ENCODE results near the gene ZZZ3. TPM values are rescaled to one million over a fixed set of nuclear protein-coding genes. Genes with fewer than 3 reads are reported as not detected.

ZZZ3 gene
- total and polyA plus RNA-seq, 8 donors, result 36.3 to 65.3 (median 58.9) TPM

GRCh38 chr1:77659879-77660593 lies 22.4 kb downstream of the ZZZ3 start:
- ATAC-seq, result no peak
- no peak for DNase-seq
- Histone ChIP-seq H3K36me3 (no peaks in the 10 kb centered on the region), H3K4me3 (no peak overlapping the region), H3K27ac (no peak overlapping the region), H3K4me1 (no peaks in the 10 kb centered on the region), H3K27me3 (no peaks in the 10 kb centered on the region), H3K9me3 (no peaks in the 10 kb centered on the region)
- intact Hi-C loops (cut with DNase I), result no loop called here
- TF ChIP-seq CTCF (IDR thresholded peaks at IDR 0.05), result no peak

GRCh38 chr1:77658271-77658670 lies 24.2 kb downstream of the ZZZ3 start:
- TF ChIP-seq CTCF (IDR thresholded peaks at IDR 0.05), result no peak
- no peak for DNase-seq
- Histone ChIP-seq H3K4me3 (no peak overlapping the region), H3K27me3 (no peaks in the 10 kb centered on the region), H3K27ac (no peak overlapping the region), H3K36me3 (no peaks in the 10 kb centered on the region), H3K9me3 (no peaks in the 10 kb centered on the region), H3K4me1 (no peaks in the 10 kb centered on the region)
- intact Hi-C loops (cut with DNase I), result no loop called here
- ATAC-seq, result no peak

- ATAC-seq (no peak), DNase-seq (no peak)
- no peak for TF ChIP-seq CTCF (IDR thresholded peaks at IDR 0.05)
- Histone ChIP-seq H3K4me1 (no peaks in the 10 kb centered on the region), H3K27ac (no peak overlapping the region), H3K4me3 (no peak overlapping the region), H3K27me3 (no peaks in the 10 kb centered on the region), H3K9me3 (peaks cover 0 to 9% of the 10 kb centered on the region in 2 donors), H3K36me3 (peaks cover 0 to 5% of the 10 kb centered on the region in 2 donors)
- intact Hi-C loops (cut with DNase I), result no loop called here
Measured at GRCh38 chr1:77655431-77655974, 27.0 kb downstream of the ZZZ3 start.

GRCh38 chr1:77652970-77653516 lies 29.4 kb downstream of the ZZZ3 start:
- peaks cover 0 to 29% of the 10 kb centered on the region in 2 donors for H3K9me3 ChIP-seq
- no peak for ATAC-seq

More at GRCh38 chr1:77652970-77653516, 29.4 kb downstream of the ZZZ3 start:
- no peaks in the 10 kb centered on the region for H3K27me3 ChIP-seq
- H3K36me3 ChIP-seq, result peaks cover 0 to 5% of the 10 kb centered on the region in 2 donors
- no peak overlapping the region for H3K4me3 ChIP-seq
- TF ChIP-seq CTCF (IDR thresholded peaks at IDR 0.05), result no peak
- H3K27ac ChIP-seq, result no peak overlapping the region
- intact Hi-C loops (cut with DNase I), result no loop called here
- no peaks in the 10 kb centered on the region for H3K4me1 ChIP-seq
- no peak for DNase-seq

Data from left lung (tissue), 10 donors.